Endothelial cell (in vitro differentiated cells): ENCODE results near the gene NEDD9. TPM values are rescaled to one million over a fixed set of nuclear protein-coding genes. Genes with fewer than 3 reads are reported as not detected.

ENCODE experiments used
- DNase-seq: peaks from one replicate; pipeline ENCODE4 v3.0.0; 2021; ENCODE audit warnings: low spot score
- H3K27ac Mint-ChIP-seq: one replicate; pipeline ENCODE4 v1.8.0; 2021; ENCODE audit warnings: mixed read lengths, inconsistent platforms; ENCODE audit not compliant: unreplicated experiment
- H3K27me3 Mint-ChIP-seq: one replicate; pipeline ENCODE4 v1.8.0; 2021; ENCODE audit warnings: mild to moderate bottlenecking, moderate library complexity, mixed read lengths, inconsistent platforms; ENCODE audit not compliant: unreplicated experiment
- H3K36me3 Mint-ChIP-seq: one replicate; pipeline ENCODE4 v1.8.0; 2021; ENCODE audit warnings: mild to moderate bottlenecking, low read depth, mixed read lengths, inconsistent platforms; ENCODE audit not compliant: unreplicated experiment
- H3K4me1 Mint-ChIP-seq: one replicate; pipeline ENCODE4 v1.8.0; 2021; ENCODE audit warnings: mild to moderate bottlenecking, mixed read lengths, inconsistent platforms; ENCODE audit not compliant: unreplicated experiment
- H3K4me3 Mint-ChIP-seq: one replicate; pipeline ENCODE4 v1.8.0; 2021; ENCODE audit warnings: mild to moderate bottlenecking, mixed read lengths, inconsistent platforms; ENCODE audit not compliant: unreplicated experiment
- H3K9me3 Mint-ChIP-seq: one replicate; pipeline ENCODE4 v1.8.0; 2021; ENCODE audit warnings: mixed read lengths, inconsistent platforms; ENCODE audit not compliant: unreplicated experiment
- CTCF ChIP-seq: fragments of 200-600 bp; sonication (generic); IDR thresholded peaks from one replicate; pipeline ENCODE4 v1.5.0; 2021; ENCODE audit warnings: antibody characterized with exemption; ENCODE audit not compliant: unreplicated experiment
- total RNA-seq: library from RNA; stranded (reverse); fragmentation: NEBNext Ultra II Directional; extraction: Animal tissue kit (Norgen Biotek cat#: 25700); gene quantifications from one replicate; pipeline ENCODE4 v1.2.1, GENCODE V29; 2021; ENCODE audit not compliant: unreplicated experiment

The NEDD9 gene
- total RNA-seq, 1 donor from 2014 or later: 3.2 TPM

DNA sequence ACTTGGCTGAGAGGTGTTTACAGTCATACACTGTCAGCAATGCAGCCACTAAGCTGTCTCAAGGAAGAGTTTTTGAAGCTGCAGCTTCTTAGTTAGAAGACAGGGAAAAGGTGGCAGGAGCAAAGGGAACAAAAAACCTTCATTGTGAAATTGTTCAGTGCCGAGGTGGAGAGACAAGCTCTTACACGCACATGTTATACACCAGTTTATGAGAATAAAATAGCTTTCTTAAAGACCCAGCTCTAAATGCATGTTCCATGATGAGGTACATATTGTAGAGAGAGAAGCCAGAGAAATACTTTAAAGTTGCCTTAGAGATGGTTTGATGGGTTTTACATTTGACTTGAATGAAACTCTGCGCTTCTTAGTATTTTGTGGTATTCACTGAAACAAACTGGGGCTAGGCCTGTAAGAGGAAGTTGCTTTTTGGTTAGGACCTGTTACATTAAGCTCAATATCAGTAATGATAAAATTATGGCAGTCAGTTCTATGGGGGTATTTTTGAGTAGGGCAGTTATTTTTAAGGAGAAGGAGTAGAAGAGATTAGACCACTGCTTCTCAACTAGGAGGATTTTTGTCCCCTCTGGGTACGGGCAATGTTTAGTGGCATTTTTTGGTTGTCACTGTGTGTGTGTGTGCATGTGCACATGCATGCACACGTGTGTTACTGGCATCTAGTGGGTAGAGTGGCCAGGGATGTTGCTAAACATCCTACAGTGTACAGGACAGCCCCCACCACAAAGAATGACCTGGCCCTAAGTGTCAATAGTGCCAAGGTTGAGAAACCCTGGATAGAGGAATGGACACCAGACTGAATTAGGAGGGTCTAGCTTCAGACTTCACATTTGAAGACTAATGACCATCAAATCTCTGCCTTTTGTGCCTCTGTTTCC lies 9.8 kb downstream of the NEDD9 start:
- H3K9me3 Mint-ChIP-seq: no peaks in the 10 kb centered on the region
- peaks cover 55% of the 10 kb centered on the region for H3K4me1 Mint-ChIP-seq
- H3K36me3 Mint-ChIP-seq: no peaks in the 10 kb centered on the region
- no peak overlapping the region for H3K27ac Mint-ChIP-seq
- no peak overlapping the region for H3K4me3 Mint-ChIP-seq
- TF ChIP-seq CTCF: no peak
- DNase-seq: no peak
- peaks cover 7% of the 10 kb centered on the region for H3K27me3 Mint-ChIP-seq

GRCh38 chr6:11221623-11222384 lies 10.7 kb downstream of the NEDD9 start:
- TF ChIP-seq CTCF: no peak
- Mint-ChIP-seq H3K4me3 (no peak overlapping the region), H3K27ac (no peak overlapping the region), H3K4me1 (peaks cover 60% of the 10 kb centered on the region), H3K9me3 (no peaks in the 10 kb centered on the region), H3K27me3 (peaks cover 5% of the 10 kb centered on the region), H3K36me3 (no peaks in the 10 kb centered on the region)
- DNase-seq: no peak

DNA sequence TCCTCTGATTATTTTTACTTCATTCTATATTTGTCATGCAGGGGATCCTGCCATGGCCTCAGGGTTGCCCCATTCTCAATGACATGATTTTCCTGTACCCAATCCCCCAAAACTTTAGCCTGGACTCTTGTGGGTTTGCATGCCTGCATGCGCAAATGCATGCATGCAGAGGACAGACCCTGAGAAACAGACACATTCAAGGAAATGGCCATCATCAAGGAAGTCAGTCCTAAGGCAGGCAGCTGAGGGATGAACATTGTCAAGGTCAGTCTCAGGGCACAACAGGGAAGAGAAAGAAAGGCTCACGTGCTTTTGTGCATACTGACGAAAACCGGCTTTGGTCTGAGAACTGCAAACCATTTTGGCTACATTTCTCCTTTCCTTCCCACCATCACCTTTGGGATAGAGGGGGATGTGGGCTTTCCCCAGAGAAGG lies 13.1 kb downstream of the NEDD9 start:
- Mint-ChIP-seq H3K9me3 (no peaks in the 10 kb centered on the region), H3K27me3 (peaks cover 7% of the 10 kb centered on the region), H3K4me3 (peak overlapping the region; percentile 28), H3K4me1 (peaks cover 64% of the 10 kb centered on the region), H3K27ac (peak overlapping the region; percentile 100), H3K36me3 (no peaks in the 10 kb centered on the region)
- no peak for DNase-seq
- TF ChIP-seq CTCF: no peak

DNA sequence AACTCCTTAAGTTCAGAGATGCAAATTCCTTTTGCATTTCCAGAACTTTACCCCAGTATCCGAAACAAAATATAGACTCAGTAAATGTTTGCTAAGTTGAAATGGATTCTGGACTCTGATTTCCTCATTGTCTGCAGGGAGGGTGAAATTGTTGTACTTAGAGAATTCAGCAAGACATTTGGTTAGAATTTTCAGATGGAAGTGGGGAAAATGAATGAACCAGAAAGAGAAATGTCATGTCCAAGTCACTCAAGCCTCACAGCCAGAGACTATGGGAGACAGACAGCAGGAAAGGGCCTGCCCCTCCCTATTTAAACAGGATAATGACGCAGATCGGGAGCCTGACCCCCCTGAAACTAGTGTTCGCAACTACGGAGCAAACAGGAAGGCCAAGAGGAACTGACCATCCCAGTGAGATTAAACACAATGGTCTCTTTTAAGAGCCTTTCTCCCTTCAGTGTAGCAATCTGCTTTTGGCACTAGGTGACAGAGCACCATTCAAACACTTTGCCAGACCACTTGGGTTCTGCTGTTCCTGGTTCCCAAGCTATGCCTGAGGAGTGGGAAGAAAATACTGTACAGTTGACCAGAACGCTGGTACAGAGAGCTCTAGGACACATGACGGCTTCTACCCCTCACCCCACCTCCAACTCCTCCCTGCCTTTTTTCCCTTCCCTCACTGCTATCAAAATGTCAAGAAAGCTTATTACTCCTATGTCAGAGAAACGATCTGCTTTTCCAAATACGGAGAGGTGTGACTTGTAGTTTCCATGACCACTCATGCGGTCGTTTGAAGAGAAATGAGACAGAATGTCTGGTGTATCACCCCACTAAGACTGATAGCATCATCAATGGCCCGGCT lies 13.7 kb downstream of the NEDD9 start:
- no peaks in the 10 kb centered on the region for H3K9me3 Mint-ChIP-seq
- H3K4me1 Mint-ChIP-seq: peaks cover 57% of the 10 kb centered on the region
- peak overlapping the region; percentile 100 for H3K27ac Mint-ChIP-seq
- DNase-seq: peak; percentile 47
- H3K36me3 Mint-ChIP-seq: no peaks in the 10 kb centered on the region
- peak overlapping the region; percentile 28 for H3K4me3 Mint-ChIP-seq
- no peak for TF ChIP-seq CTCF
- H3K27me3 Mint-ChIP-seq: peaks cover 7% of the 10 kb centered on the region
